ENCODE measurements around the gene CTNND2. TPM values are rescaled to one million over a fixed set of nuclear protein-coding genes. Genes with fewer than 3 reads are reported as not detected.

The CTNND2 gene
- total and polyA plus RNA-seq, 4 donors: 0.03 to 1.0 (median 0.27) TPM

DNA sequence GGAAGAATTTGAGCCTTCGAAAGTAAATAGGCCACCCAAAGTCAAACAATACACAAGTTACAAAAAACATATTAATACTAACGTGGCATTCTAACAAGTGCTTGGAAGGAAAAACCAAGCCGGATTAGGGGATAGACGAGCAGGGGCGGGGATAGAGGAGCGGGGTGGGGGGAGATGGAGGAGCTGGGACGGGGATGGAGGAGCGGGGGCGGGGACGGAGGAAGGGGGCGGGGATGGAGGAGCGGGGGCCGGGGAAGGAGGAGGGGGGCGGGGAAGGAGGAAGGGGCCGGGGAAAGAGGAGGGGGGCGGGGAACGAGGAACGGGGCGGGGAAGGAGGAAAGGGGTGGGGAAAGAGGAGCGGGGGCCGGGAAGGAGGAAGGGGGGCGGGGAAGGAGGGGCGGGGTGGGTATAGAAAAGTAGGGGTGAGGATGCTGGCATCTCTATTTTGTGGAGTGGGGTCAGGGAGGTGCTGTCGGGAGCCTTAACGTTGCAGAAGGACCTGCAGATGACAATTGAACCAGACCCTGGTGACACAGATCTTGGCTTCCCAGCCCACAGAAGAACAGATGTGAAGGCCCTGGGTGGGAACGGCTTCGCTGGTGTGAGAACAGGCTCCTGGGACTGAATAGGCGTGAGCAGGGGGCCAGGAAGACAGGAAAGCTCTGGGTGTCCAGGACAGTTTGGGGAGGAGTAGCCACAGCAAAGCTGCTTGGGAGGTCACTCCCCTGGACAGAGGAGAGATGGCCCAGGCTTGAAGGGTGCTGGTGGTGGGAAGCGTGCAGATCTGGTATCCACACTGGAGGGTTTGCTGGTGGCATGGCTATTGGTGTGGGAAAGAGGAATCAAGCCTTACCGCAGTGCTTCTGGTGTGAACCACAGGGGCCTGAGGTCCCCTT lies 909.9 kb downstream of the CTNND2 start:
- intact Hi-C loops (cut with DNase I): no loop called here
- Histone ChIP-seq H3K4me1 (ENCODE audit: control insufficient read depth in 1 of 2, insufficient read depth in 2 of 2, low read length in 2 of 2) (no peaks in the 10 kb centered on the region), H3K36me3 (ENCODE audit: control insufficient read depth in 1 of 2, insufficient read depth in 2 of 2, low read length in 1 of 2) (no peaks in the 10 kb centered on the region), H3K4me3 (ENCODE audit: low read length in 2 of 2) (no peak overlapping the region), H3K9me3 (ENCODE audit: control insufficient read depth, low read length) (no peaks in the 10 kb centered on the region), H3K27ac (ENCODE audit: low read depth in 1 of 2, low read length in 2 of 2) (no peak overlapping the region), H3K27me3 (ENCODE audit: control insufficient read depth in 1 of 2, insufficient read depth in 2 of 2, low read length in 1 of 2) (no peaks in the 10 kb centered on the region)
- ATAC-seq (ENCODE audit: low FRiP score): no peak
- no peak for DNase-seq
- WGBS, 2 donors: 62 to 68% methylated on average over 13 to 23 of the region's 30 CpGs

DNA sequence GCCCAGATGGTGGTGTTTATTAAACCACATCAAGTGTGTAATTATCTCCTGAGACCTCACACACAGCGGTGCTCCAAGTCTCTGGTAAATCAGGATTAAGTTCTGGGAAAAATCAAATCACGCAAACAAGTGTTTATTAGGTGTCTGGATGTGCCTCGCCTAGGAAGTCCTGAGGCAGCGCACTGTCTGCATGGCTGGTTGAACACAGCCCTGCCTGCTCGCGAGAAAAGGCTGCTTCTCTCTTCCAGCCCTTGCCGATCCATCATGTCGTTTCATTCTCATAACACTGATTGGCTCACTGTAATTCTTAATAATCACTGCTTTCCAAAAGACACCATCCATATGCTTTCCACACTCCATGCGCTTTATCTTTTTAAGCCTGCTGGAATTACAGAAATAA lies 913.6 kb downstream of the CTNND2 start:
- no peak for ATAC-seq (ENCODE audit: low FRiP score)
- 93 to 94% methylated on average over 9 of the region's 9 CpGs for WGBS, 2 donors
- no peak for DNase-seq
- intact Hi-C loops (cut with DNase I): no loop called here
- H3K4me3 ChIP-seq (ENCODE audit: low read length in 2 of 2): no peak overlapping the region
- H3K27me3 ChIP-seq (ENCODE audit: control insufficient read depth in 1 of 2, insufficient read depth in 2 of 2, low read length in 1 of 2): peaks cover 0 to 2% of the 10 kb centered on the region in 2 donors
- no peaks in the 10 kb centered on the region for H3K36me3 ChIP-seq (ENCODE audit: control insufficient read depth in 1 of 2, insufficient read depth in 2 of 2, low read length in 1 of 2)
- no peak overlapping the region for H3K27ac ChIP-seq (ENCODE audit: low read depth in 1 of 2, low read length in 2 of 2)
- no peaks in the 10 kb centered on the region for H3K4me1 ChIP-seq (ENCODE audit: control insufficient read depth in 1 of 2, insufficient read depth in 2 of 2, low read length in 2 of 2)
- no peaks in the 10 kb centered on the region for H3K9me3 ChIP-seq (ENCODE audit: control insufficient read depth, low read length)

DNA sequence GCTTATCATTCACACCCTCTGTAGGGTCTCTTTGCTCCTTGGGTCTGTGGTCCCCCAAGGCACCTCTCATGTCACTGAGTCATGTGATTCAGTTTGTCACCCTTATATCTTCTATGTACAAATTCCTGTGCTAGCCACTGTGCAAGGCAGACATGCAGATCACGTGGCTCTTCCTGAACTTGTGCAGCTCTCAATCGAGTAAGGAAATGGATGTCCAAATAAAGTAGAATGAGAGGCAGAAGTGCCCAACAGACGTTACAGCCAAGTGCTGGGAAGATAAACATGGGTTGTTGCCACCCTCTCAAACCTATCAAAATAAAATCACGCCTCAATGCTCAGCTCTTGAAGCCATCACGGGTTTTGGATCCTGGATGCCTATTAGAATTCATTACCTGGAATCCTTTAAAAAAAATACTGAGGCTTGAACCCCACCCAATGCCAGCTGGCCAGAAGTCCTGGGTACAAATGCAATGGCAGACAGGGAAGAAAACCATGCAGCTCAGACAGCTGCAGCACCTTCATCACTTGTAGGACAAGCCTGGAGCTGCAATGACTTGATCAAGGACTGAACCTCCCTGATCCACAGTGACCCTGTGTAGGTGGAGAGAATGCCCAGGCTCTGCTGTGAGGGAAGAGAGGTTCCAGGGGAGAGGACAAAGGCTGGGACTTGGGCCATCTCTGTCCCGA lies 914.5 kb downstream of the CTNND2 start:
- Histone ChIP-seq H3K4me1 (ENCODE audit: control insufficient read depth in 1 of 2, insufficient read depth in 2 of 2, low read length in 2 of 2) (no peaks in the 10 kb centered on the region), H3K27ac (ENCODE audit: low read depth in 1 of 2, low read length in 2 of 2) (no peak overlapping the region), H3K27me3 (ENCODE audit: control insufficient read depth in 1 of 2, insufficient read depth in 2 of 2, low read length in 1 of 2) (peaks cover 0 to 2% of the 10 kb centered on the region in 2 donors), H3K9me3 (ENCODE audit: control insufficient read depth, low read length) (no peaks in the 10 kb centered on the region), H3K4me3 (ENCODE audit: low read length in 2 of 2) (no peak overlapping the region), H3K36me3 (ENCODE audit: control insufficient read depth in 1 of 2, insufficient read depth in 2 of 2, low read length in 1 of 2) (no peaks in the 10 kb centered on the region)
- 38 to 52% methylated on average over 6 of the region's 6 CpGs for WGBS, 2 donors
- intact Hi-C loops (cut with DNase I): no loop called here
- ATAC-seq (ENCODE audit: low FRiP score) (no peak), DNase-seq (no peak)

DNA sequence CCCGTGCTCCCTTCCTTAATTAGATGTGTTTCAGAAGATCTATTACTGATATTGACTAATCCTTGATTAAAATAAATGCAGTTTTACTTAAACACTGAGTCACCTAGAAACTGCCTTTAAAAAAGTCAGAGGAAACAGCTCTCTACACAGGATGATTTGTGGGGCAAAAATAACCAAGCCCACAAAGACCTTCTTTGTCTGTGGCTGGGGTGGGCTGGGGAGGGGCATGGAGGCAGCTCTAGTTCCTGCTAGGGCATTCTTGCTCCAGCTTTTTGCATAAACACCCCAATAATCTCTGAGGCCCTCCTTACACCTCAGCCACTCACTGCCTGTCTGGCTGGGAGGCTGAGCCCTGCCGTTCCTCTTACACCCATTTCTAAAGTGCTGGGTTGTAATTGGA lies 915.6 kb downstream of the CTNND2 start:
- intact Hi-C loops (cut with DNase I): no loop called here
- 16 to 18% methylated on average over 2 of the region's 2 CpGs for WGBS, 2 donors
- no peak for DNase-seq
- H3K27ac ChIP-seq (ENCODE audit: low read depth in 1 of 2, low read length in 2 of 2): no peak overlapping the region
- no peaks in the 10 kb centered on the region for H3K4me1 ChIP-seq (ENCODE audit: control insufficient read depth in 1 of 2, insufficient read depth in 2 of 2, low read length in 2 of 2)
- peaks cover 0 to 2% of the 10 kb centered on the region in 2 donors for H3K27me3 ChIP-seq (ENCODE audit: control insufficient read depth in 1 of 2, insufficient read depth in 2 of 2, low read length in 1 of 2)
- ATAC-seq (ENCODE audit: low FRiP score): no peak
- no peaks in the 10 kb centered on the region for H3K9me3 ChIP-seq (ENCODE audit: control insufficient read depth, low read length)
- no peaks in the 10 kb centered on the region for H3K36me3 ChIP-seq (ENCODE audit: control insufficient read depth in 1 of 2, insufficient read depth in 2 of 2, low read length in 1 of 2)
- no peak overlapping the region for H3K4me3 ChIP-seq (ENCODE audit: low read length in 2 of 2)

DNA sequence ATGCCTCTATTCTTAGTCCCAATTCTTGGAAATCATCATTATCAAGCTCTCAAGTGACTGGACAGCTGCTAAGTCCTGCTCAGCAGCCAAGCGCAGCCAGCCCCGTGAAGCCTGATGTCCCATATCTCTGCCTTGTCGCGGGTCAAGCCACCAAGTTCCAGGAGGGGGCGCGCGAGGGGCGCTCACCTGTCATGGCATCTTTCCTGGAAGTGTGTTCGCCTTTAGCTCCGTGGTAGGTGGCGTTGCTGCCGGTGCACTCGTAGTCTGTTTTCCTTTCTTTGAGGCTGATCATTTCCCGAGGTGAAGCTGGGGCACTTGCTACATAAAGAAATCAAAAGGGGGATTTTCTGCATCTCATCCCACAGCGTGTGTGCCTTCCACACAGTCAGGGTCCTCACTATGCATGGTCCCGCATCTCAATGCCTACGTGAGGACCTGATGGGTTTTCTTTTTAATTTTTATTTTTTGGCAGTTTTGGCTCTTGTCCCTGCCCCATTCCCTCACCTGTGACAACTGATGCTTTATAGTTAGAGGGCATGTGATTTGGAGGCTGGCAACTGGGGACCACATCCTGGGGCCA lies 916.2 kb downstream of the CTNND2 start:
- WGBS, 2 donors: 10 to 11% methylated on average over 17 of the region's 17 CpGs
- Histone ChIP-seq H3K4me1 (ENCODE audit: control insufficient read depth in 1 of 2, insufficient read depth in 2 of 2, low read length in 2 of 2) (no peaks in the 10 kb centered on the region), H3K27me3 (ENCODE audit: control insufficient read depth in 1 of 2, insufficient read depth in 2 of 2, low read length in 1 of 2) (peaks cover 0 to 2% of the 10 kb centered on the region in 2 donors), H3K4me3 (ENCODE audit: low read length in 2 of 2) (no peak overlapping the region), H3K36me3 (ENCODE audit: control insufficient read depth in 1 of 2, insufficient read depth in 2 of 2, low read length in 1 of 2) (no peaks in the 10 kb centered on the region), H3K9me3 (ENCODE audit: control insufficient read depth, low read length) (no peaks in the 10 kb centered on the region), H3K27ac (ENCODE audit: low read depth in 1 of 2, low read length in 2 of 2) (no peak overlapping the region)
- intact Hi-C loops (cut with DNase I): no loop called here
- ATAC-seq (ENCODE audit: low FRiP score) (no peak), DNase-seq (peak; percentile 52 to 77)

DNA sequence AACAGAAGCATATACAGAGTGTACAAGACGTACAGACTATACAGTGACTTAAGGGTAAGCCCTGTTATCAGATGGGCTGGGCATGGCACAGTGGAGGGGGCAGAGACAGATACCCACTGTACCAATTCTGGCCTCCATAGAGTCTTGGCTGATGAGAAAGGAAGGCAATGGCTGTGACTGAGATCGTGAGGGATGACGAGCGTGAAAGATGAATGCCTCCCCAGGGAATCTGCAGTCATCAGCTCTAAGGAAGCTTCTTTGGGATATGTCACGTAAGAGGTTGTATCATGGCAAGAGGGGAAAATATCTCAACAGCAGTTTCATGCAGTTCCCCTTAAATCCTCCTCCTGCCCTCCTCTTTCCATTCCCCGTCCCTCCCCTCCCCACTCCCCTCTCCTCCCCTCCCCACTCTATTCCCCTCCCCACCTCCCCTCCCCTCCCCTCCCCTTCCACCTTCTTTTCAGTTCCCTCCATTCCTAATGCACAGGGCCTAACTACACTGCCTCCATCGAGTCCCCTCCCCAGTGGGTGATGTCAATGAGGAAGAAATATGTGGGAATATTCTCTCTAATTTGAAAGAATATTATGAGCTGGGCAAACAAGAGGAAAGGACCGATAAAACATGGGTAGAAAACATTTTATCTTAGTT lies 916.8 kb downstream of the CTNND2 start:
- Histone ChIP-seq H3K4me1 (ENCODE audit: control insufficient read depth in 1 of 2, insufficient read depth in 2 of 2, low read length in 2 of 2) (no peaks in the 10 kb centered on the region), H3K9me3 (ENCODE audit: control insufficient read depth, low read length) (no peaks in the 10 kb centered on the region), H3K4me3 (ENCODE audit: low read length in 2 of 2) (no peak overlapping the region), H3K27ac (ENCODE audit: low read depth in 1 of 2, low read length in 2 of 2) (no peak overlapping the region), H3K36me3 (ENCODE audit: control insufficient read depth in 1 of 2, insufficient read depth in 2 of 2, low read length in 1 of 2) (no peaks in the 10 kb centered on the region), H3K27me3 (ENCODE audit: control insufficient read depth in 1 of 2, insufficient read depth in 2 of 2, low read length in 1 of 2) (peaks cover 0 to 2% of the 10 kb centered on the region in 2 donors)
- intact Hi-C loops (cut with DNase I): no loop called here
- ATAC-seq (ENCODE audit: low FRiP score): no peak
- 33 to 47% methylated on average over 8 of the region's 8 CpGs for whole genome bisulfite sequencing, 2 donors
- no peak for DNase-seq

DNA sequence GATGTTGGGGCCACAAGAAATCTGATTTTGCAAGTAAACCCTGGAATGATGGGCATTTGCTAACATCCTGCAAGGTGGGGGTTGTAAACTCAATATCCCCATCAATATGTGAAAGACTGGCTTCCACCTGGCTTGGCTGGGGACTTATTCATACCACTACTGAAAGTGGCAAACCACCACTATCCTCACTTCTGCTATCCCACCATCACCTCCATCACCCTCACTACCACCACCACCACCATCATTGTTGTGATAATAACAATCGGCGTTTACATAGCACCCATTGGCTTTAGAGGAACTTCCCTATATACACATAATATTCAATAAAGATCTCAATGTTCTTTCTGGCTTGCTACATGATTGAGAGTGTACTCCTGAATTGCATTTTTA lies 918.5 kb downstream of the CTNND2 start:
- Histone ChIP-seq H3K27me3 (ENCODE audit: control insufficient read depth in 1 of 2, insufficient read depth in 2 of 2, low read length in 1 of 2) (peaks cover 0 to 4% of the 10 kb centered on the region in 2 donors), H3K36me3 (ENCODE audit: control insufficient read depth in 1 of 2, insufficient read depth in 2 of 2, low read length in 1 of 2) (no peaks in the 10 kb centered on the region), H3K27ac (ENCODE audit: low read depth in 1 of 2, low read length in 2 of 2) (no peak overlapping the region), H3K9me3 (ENCODE audit: control insufficient read depth, low read length) (no peaks in the 10 kb centered on the region), H3K4me1 (ENCODE audit: control insufficient read depth in 1 of 2, insufficient read depth in 2 of 2, low read length in 2 of 2) (no peaks in the 10 kb centered on the region), H3K4me3 (ENCODE audit: low read length in 2 of 2) (no peak overlapping the region)
- intact Hi-C loops (cut with DNase I): no loop called here
- WGBS, 2 donors: 95 to 96% methylated on average over 2 of the region's 2 CpGs
- ATAC-seq (ENCODE audit: low FRiP score) (no peak), DNase-seq (no peak)

DNA sequence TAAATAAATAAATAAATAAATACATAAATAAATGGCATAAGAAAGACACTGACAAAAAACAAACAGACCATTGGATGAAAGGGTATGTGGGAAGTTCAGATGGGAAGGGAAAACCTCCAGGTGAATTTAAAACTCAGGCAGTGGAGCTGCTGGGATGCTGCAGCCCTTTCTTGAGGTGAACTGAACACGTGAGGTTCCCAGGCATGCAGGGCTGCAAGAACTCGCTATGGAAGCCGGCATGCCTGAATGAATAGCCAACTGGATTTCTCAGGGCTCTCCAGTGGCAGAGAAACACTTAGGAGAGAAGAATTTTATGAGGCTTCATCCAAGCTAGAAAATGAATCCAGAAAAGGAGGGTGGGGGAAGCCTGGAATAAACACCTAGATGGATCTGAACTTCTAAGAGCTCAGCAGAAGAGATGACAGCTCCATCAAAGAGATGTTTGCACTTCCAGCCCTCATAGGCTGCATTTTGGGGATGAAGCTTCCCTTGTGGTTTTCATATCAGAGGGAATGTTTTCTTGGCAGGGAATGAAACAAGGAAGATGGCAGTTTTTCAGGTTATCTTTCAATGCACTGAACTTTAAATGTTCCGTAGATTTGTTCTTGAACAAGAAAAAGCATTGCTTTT lies 919.0 kb downstream of the CTNND2 start:
- no peak for DNase-seq
- no peaks in the 10 kb centered on the region for H3K4me1 ChIP-seq (ENCODE audit: control insufficient read depth in 1 of 2, insufficient read depth in 2 of 2, low read length in 2 of 2)
- H3K27me3 ChIP-seq (ENCODE audit: control insufficient read depth in 1 of 2, insufficient read depth in 2 of 2, low read length in 1 of 2): peaks cover 0 to 4% of the 10 kb centered on the region in 2 donors
- intact Hi-C loops (cut with DNase I): no loop called here
- H3K4me3 ChIP-seq (ENCODE audit: low read length in 2 of 2): no peak overlapping the region
- no peaks in the 10 kb centered on the region for H3K9me3 ChIP-seq (ENCODE audit: control insufficient read depth, low read length)
- ATAC-seq (ENCODE audit: low FRiP score): no peak
- H3K36me3 ChIP-seq (ENCODE audit: control insufficient read depth in 1 of 2, insufficient read depth in 2 of 2, low read length in 1 of 2): no peaks in the 10 kb centered on the region
- 89 to 95% methylated on average over 4 of the region's 4 CpGs for WGBS, 2 donors
- H3K27ac ChIP-seq (ENCODE audit: low read depth in 1 of 2, low read length in 2 of 2): no peak overlapping the region
